SK-N-DZ (cell line): ENCODE measurements around the gene GRIK5.

Experiments
- DNase-seq: peaks from one replicate; pipeline ENCODE4 v3.0.0-alpha.2; 2015; ENCODE audit warnings: low spot score

GRIK5 gene

DNA sequence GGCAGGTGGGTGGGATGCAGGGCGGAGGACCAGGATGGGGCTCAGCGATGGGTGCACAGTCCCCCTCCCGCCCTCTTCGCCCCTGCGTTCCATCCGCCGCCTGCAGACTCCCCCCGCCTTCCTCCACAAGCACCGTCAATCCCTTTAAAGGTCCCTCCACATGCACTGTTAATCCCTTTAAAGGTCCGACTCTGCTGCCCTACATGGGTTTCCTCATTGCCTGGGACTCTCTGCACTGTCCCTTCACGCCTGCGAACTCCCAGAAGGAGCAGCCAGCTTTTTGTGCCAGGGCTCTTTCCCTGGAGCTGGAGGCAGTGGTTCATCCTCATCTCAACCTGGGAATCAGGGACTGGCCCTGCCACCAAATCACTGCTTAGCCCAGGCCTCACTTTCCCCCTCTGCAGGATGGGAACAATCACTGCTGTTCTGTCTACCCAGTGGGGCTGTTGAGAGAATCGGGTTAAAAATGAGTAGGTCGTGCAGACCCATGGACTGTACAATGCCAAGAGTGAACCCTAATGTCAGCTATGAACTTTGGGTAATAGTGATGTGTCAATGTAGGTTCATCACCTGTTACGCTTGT lies 26.3 kb upstream of the GRIK5 start:
- DNase-seq: no peak

DNA sequence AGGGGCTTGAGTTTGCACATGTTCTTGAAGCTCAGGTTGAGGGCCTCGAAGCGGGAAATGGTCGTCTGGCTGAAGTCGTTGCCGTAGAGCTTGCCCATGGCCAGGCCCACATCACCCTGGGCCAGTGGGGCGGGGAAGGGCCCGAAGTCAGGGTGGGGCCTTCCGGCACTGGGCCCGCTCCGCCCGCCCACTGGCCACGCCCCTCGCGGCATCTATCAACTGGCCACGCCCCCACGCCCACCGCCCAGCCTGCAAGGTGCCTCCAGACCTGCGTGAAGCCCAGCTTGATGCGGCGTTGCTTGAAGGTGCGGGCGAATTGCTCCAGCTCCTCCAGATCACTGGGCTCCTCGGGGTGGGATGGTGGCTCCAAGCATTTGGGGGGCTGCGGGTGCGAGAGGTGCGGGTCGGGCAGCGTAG lies 25.8 kb upstream of the GRIK5 start:
- no peak for DNase-seq

DNA sequence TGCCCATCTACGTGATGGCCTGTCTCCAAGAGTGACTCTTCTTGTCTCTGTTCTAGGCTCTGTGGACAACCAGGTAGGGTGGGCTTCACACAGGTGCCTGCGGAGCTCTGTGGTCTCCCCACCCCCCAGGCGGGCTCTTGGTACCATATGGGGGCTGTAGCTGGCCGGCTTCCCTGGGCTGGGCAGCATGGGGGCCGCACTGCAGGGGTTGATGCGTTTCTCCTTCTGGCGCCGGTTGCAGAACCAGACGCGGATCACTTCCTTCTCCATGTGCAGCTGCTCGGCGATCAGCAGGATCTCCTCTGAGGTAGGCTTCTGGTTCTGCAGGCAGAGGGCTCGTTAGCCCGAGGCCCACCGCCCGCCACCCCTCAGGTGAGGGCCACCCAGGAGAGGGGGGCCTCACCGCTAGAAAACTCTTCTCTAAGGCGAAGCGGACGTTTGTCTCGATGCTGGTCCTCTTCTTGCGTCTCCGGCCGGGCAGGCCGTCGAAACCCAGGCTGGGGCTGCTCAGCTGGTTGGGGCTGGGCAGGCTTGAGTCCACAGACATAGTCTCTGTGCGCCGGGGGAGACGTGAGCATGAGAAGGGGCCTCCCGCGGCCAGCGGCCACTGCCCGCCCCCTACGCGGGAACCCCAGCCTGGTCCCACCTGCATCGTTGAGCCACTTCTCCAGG lies 25.3 kb upstream of the GRIK5 start:
- DNase-seq: no peak

- DNase-seq: no peak
These were observed 23.9 kb upstream of the GRIK5 start for GRCh38 chr19:42093926-42094325.

GRCh38 chr19:42093505-42093904 lies 23.5 kb upstream of the GRIK5 start:
- DNase-seq: no peak

DNA sequence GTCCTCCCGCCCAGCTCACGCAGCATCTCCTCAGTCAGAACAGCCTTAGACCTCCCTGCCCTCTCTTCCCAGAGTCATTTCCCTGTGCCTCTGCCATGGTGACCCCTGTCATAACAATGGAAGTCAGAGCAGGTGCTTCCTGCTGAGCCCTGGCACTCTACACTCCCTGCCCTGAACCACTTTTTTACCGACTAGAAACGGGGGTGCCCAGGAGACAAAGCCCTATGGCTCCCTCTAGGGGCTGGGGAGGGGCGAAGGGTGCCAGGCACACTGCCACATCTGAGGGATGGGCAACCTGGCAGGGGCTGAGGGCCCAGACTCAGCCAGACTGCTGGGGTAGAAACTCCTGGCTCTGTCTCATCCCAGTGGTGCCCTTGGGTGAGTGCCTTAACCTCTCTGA lies 22.3 kb upstream of the GRIK5 start:
- DNase-seq: no peak

DNA sequence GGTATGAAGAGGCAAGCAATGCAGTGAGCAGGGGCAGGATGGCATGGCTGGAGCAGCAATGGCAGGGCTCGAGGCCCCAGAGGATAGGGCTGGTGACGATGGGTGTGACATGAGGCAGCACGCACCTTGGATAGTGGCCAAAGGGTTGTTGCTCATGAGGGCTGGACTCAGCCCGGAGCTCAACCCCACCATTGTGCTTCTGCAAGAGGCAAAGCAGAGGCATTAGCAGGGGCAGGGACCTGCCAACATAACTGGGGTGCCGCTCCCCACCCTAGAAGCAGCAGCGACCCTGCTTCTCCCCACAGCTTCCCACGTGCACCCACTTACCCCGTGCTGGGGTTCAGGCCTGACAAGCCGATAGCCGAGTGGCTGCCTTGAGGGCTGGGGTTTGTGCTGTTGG lies 21.7 kb upstream of the GRIK5 start:
- DNase-seq: no peak

DNA sequence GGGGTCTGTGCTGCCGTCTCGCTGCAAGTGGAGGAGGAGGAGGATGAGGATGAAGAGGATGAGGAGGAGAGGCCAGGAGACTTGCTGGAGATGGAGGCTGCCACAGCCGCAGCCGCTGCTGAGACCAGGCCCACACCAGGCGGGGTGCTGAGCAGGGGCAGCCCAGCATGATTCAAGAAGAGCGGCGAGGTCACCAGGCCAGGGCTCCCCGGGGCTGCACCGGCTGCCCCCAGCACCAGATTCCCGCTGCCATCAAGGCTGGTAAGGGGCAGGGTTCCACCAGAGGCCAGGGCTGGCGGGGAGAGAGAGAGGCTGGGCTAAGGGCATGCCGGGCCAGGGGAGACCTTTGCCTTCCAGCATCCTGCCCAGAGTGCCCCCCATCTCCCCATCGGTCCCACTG lies 21.3 kb upstream of the GRIK5 start:
- no peak for DNase-seq

GRCh38 chr19:42090672-42091071 lies 20.7 kb upstream of the GRIK5 start:
- no peak for DNase-seq

- DNase-seq: no peak
These were observed 19.8 kb upstream of the GRIK5 start for GRCh38 chr19:42089772-42090171.

- DNase-seq: no peak
These were observed 19.3 kb upstream of the GRIK5 start for GRCh38 chr19:42089191-42089750.

DNA sequence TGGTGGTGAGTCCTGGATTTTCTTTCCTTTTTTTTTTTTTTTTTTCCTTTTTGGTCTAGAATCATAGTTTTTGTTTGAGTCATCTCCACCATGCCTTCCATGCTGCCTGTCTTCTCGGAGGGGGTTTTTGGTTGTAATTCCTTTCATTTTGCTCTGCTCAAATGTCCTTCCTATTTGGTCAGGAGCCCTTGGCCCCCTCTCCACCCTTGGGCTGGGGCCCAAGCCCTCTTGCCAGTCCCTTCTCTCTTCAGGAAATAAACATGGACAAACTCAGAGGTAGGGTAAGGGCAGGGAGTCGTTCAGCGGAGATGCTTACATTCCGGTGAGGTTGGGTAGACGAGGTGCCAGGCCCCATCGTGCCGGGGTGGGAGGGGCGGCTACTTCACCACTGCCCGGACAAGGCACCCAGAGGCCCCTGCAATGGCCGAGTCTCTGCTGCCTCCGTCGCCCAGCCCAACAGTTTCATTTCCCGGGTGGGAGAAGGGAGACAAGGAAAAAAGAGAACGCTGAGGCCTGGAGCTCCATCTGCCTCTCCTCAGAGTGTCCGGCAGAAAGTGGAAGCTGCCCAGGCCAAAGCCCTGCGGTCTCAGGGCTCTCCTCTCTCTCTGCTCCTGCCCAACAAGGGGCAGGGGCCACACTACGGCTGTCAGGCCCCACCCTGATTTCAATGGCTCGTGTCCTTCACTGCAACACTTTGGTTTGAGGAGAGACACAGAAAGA lies 18.6 kb upstream of the GRIK5 start:
- DNase-seq: no peak

- DNase-seq: no peak
These were observed 17.0 kb upstream of the GRIK5 start for GRCh38 chr19:42086770-42087550.

DNA sequence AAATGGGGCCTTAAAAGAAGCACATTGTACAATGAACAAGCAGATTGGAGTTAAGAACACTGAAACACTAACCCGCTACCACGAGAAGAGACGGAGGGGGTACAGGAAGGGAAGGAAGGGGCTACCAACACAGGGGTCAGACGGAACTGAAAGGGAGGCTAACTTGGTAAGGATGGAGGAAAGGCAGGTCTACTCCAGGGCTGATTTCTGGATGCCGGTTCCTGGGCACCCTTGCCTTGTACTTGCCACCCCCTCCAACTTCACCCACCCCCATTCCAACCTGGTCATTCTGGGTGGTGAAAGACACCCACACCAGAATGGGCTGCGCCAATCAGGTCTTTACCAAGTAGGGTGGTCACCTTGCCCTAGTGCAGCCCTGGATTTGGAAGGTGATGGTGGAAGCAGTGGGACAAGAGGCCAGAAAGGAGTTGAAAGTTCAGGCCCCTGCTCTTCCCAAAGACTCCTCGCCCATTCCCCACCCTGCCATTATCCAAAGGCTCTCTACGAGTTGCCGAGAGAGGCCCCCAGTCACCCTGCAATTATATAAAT lies 16.3 kb upstream of the GRIK5 start:
- DNase-seq: no peak

DNA sequence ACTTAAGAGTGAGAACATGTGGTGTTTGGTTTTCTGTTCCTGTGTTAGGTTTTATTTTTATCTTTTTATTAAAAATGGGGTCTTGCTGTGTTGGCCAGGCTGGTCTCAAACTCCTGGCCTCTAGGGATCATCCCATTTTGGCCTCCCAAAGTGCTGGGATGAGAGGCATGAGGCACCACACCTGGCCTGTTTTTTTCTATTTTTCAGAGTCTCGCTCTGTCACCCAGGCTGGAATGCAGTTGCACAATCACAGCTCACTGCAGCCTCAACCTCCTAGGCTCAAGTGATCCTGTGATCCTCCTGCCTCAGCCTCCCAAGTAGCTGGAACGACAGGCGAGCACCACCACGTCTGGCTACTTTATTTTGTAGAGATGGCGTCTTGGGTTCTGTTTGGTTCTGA lies 13.5 kb upstream of the GRIK5 start:
- no peak for DNase-seq

GRCh38 chr19:42081584-42082203 lies 11.7 kb upstream of the GRIK5 start:
- no peak for DNase-seq

DNA sequence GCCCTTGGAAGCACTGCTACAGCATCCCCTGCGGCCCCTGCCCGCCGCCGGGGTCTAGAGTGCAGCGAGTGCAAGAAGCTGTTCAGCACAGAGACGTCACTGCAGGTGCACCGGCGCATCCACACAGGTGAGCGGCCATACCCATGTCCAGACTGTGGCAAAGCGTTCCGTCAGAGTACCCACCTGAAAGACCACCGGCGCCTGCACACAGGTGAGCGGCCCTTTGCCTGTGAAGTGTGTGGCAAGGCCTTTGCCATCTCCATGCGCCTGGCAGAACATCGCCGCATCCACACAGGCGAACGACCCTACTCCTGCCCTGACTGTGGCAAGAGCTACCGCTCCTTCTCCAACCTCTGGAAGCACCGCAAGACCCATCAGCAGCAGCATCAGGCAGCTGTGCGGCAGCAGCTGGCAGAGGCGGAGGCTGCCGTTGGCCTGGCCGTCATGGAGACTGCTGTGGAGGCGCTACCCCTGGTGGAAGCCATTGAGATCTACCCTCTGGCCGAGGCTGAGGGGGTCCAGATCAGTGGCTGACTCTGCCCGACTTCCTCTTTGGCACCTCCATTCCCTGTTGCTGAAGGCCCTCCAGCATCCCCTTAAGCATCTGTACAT lies 10.9 kb upstream of the GRIK5 start:
- DNase-seq: no peak

GRCh38 chr19:42079886-42080763 lies 10.1 kb upstream of the GRIK5 start:
- no peak for DNase-seq

DNA sequence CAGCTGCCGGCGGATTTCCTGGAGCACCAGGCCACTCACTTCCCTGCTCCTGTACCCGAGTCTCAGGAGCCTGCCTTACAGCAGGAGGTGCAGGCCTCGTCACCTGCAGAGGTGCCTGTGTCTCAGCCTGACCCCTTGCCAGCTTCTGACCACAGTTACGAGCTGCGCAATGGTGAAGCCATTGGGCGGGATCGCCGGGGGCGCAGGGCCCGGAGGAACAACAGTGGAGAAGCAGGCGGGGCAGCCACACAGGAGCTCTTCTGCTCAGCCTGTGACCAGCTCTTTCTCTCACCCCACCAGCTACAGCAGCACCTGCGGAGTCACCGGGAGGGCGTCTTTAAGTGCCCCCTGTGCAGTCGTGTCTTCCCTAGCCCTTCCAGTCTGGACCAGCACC lies 9.3 kb upstream of the GRIK5 start:
- no peak for DNase-seq
